KOPT-K1 (cell line): ENCODE results near the gene NCBP3.

Source experiments
- H3K27ac ChIP-seq: fragments of 200-600 bp; sonication (generic); 2 replicates; pipeline ENCODE4 v1.5.1; 2016; ENCODE audit warnings: antibody characterized with exemption, mild to moderate bottlenecking, low read depth, low read length; ENCODE audit not compliant: poor library complexity, severe bottlenecking
- H3K36me3 ChIP-seq: fragments of 200-600 bp; sonication (generic); 2 replicates; pipeline ENCODE4 v1.5.1; 2017; ENCODE audit warnings: antibody characterized with exemption, mild to moderate bottlenecking, low read length, moderate library complexity; ENCODE audit not compliant: insufficient read depth
- H3K9me3 ChIP-seq: fragments of 200-600 bp; sonication (generic); 2 replicates; pipeline ENCODE4 v1.5.1; 2017; ENCODE audit warnings: antibody characterized with exemption, low read length, mild to moderate bottlenecking; ENCODE audit not compliant: insufficient read depth, poor library complexity, severe bottlenecking

NCBP3 gene

GRCh38 chr17:3843935-3844516 is 2.0 kb downstream of the NCBP3 start:
- peaks cover 55% of the 10 kb centered on the region for H3K36me3 ChIP-seq
- H3K27ac ChIP-seq: no peak overlapping the region
- no peaks in the 10 kb centered on the region for H3K9me3 ChIP-seq

GRCh38 chr17:3838206-3838605 is 7.8 kb downstream of the NCBP3 start:
- Histone ChIP-seq H3K36me3 (peaks cover 100% of the 10 kb centered on the region), H3K27ac (no peak overlapping the region), H3K9me3 (no peaks in the 10 kb centered on the region)

GRCh38 chr17:3836551-3836950 is 9.5 kb downstream of the NCBP3 start:
- Histone ChIP-seq H3K27ac (no peak overlapping the region), H3K9me3 (no peaks in the 10 kb centered on the region), H3K36me3 (peaks cover 89% of the 10 kb centered on the region)

- peaks cover 88% of the 10 kb centered on the region for H3K36me3 ChIP-seq
- H3K9me3 ChIP-seq: no peaks in the 10 kb centered on the region
- H3K27ac ChIP-seq: no peak overlapping the region
These were observed 10.4 kb downstream of the NCBP3 start for GRCh38 chr17:3835410-3836229.

- Histone ChIP-seq H3K36me3 (peaks cover 86% of the 10 kb centered on the region), H3K27ac (no peak overlapping the region), H3K9me3 (no peaks in the 10 kb centered on the region)
These were observed 11.2 kb downstream of the NCBP3 start for GRCh38 chr17:3834811-3835210.

GRCh38 chr17:3828852-3829232 is 17.2 kb downstream of the NCBP3 start:
- no peak overlapping the region for H3K27ac ChIP-seq
- H3K36me3 ChIP-seq: peaks cover 85% of the 10 kb centered on the region

GRCh38 chr17:3828151-3828851 is 17.7 kb downstream of the NCBP3 start:
- H3K27ac ChIP-seq: no peak overlapping the region
- no peaks in the 10 kb centered on the region for H3K9me3 ChIP-seq
- peaks cover 85% of the 10 kb centered on the region for H3K36me3 ChIP-seq

More at GRCh38 chr17:3828852-3829232, 17.2 kb downstream of the NCBP3 start:
- no peaks in the 10 kb centered on the region for H3K9me3 ChIP-seq

GRCh38 chr17:3827124-3827773 is 18.8 kb downstream of the NCBP3 start:
- Histone ChIP-seq H3K9me3 (no peaks in the 10 kb centered on the region), H3K27ac (no peak overlapping the region), H3K36me3 (peaks cover 89% of the 10 kb centered on the region)

GRCh38 chr17:3826191-3826590 is 19.9 kb downstream of the NCBP3 start:
- peaks cover 98% of the 10 kb centered on the region for H3K36me3 ChIP-seq
- H3K27ac ChIP-seq: peak overlapping the region; percentile 10
- H3K9me3 ChIP-seq: no peaks in the 10 kb centered on the region

- H3K9me3 ChIP-seq: no peaks in the 10 kb centered on the region
- H3K36me3 ChIP-seq: peaks cover 100% of the 10 kb centered on the region
- no peak overlapping the region for H3K27ac ChIP-seq
These were observed 24.9 kb downstream of the NCBP3 start for GRCh38 chr17:3821101-3821500.

GRCh38 chr17:3818786-3819185 is 27.3 kb downstream of the NCBP3 start:
- H3K36me3 ChIP-seq: peaks cover 100% of the 10 kb centered on the region
- H3K9me3 ChIP-seq: no peaks in the 10 kb centered on the region
- H3K27ac ChIP-seq: no peak overlapping the region

GRCh38 chr17:3817851-3818605 is 28.0 kb downstream of the NCBP3 start:
- Histone ChIP-seq H3K36me3 (peaks cover 100% of the 10 kb centered on the region), H3K27ac (no peak overlapping the region), H3K9me3 (no peaks in the 10 kb centered on the region)

GRCh38 chr17:3815925-3816324 is 30.1 kb downstream of the NCBP3 start:
- Histone ChIP-seq H3K36me3 (peaks cover 100% of the 10 kb centered on the region), H3K9me3 (no peaks in the 10 kb centered on the region), H3K27ac (no peak overlapping the region)

- Histone ChIP-seq H3K36me3 (peaks cover 100% of the 10 kb centered on the region), H3K9me3 (no peaks in the 10 kb centered on the region), H3K27ac (peak overlapping the region; percentile 12)
These were observed 30.9 kb downstream of the NCBP3 start for GRCh38 chr17:3815122-3815521.
